HG02642 (cell line): ENCODE data around the gene PKD2L2.
"Not testable (repeated sequence)": the region's sequence is repeated elsewhere in the genome, so short reads cannot be mapped to it uniquely, and the experiment has no call there.

Experiments used
- ATAC-seq: cut with Tn5 transposase; IDR thresholded peaks from one replicate; pipeline ENCODE4 v1.9.1; 2021; ENCODE audit warnings: mild to moderate bottlenecking; ENCODE audit not compliant: unreplicated experiment, poor library complexity

Gene PKD2L2

GRCh38 chr5:137944280-137944679 lies 55.0 kb downstream of the PKD2L2 start:
- ATAC-seq: not testable (repeated sequence)

GRCh38 chr5:137945825-137946224 lies 56.6 kb downstream of the PKD2L2 start:
- ATAC-seq: no peak

GRCh38 chr5:137954131-137954879 lies 65.0 kb downstream of the PKD2L2 start:
- ATAC-seq: no peak

- ATAC-seq: no peak
Observed at GRCh38 chr5:137957948-137958347, 68.7 kb downstream of the PKD2L2 start.

GRCh38 chr5:137959488-137959887 lies 70.2 kb downstream of the PKD2L2 start:
- no peak for ATAC-seq

- no peak for ATAC-seq
Observed at GRCh38 chr5:137960141-137960540, 70.9 kb downstream of the PKD2L2 start.

- no peak for ATAC-seq
Observed at GRCh38 chr5:137960819-137961218, 71.6 kb downstream of the PKD2L2 start.

- ATAC-seq: not testable (repeated sequence)
Observed at GRCh38 chr5:137970384-137970783, 81.1 kb downstream of the PKD2L2 start.

GRCh38 chr5:137975208-137975607 lies 86.0 kb downstream of the PKD2L2 start:
- ATAC-seq: no peak

GRCh38 chr5:137989419-137989818 lies 100.2 kb downstream of the PKD2L2 start:
- no peak for ATAC-seq
